Activated naive CD8-positive, alpha-beta T cell (primary cell): ENCODE measurements around the gene RCL1.
"Not testable (repeated sequence)": the region's sequence is repeated elsewhere in the genome, so short reads cannot be mapped to it uniquely, and the experiment has no call there.

Source experiments
- H3K27ac Mint-ChIP-seq: one replicate; pipeline ENCODE4 v1.8.0; 2021; ENCODE audit warnings: mixed read lengths
- H3K27me3 Mint-ChIP-seq: one replicate; pipeline ENCODE4 v1.8.0; 2021; ENCODE audit warnings: mixed read lengths
- H3K36me3 Mint-ChIP-seq: one replicate; pipeline ENCODE4 v1.8.0; 2021; ENCODE audit warnings: mixed read lengths
- H3K4me1 Mint-ChIP-seq: one replicate; pipeline ENCODE4 v1.8.0; 2021; ENCODE audit warnings: low read depth, mixed read lengths
- H3K4me3 Mint-ChIP-seq: one replicate; pipeline ENCODE4 v1.8.0; 2021; ENCODE audit warnings: mild to moderate bottlenecking, mixed read lengths
- H3K9me3 Mint-ChIP-seq: one replicate; pipeline ENCODE4 v1.8.0; 2021; ENCODE audit warnings: low read depth, mixed read lengths

The RCL1 gene

GRCh38 chr9:4890929-4891328 is 98.2 kb downstream of the RCL1 start:
- Mint-ChIP-seq H3K4me3 (no peak overlapping the region), H3K4me1 (no peaks in the 10 kb centered on the region), H3K36me3 (peaks cover 14% of the 10 kb centered on the region), H3K27me3 (no peaks in the 10 kb centered on the region), H3K9me3 (no peaks in the 10 kb centered on the region), H3K27ac (no peak overlapping the region)

- Mint-ChIP-seq H3K36me3 (peaks cover 14% of the 10 kb centered on the region), H3K4me3 (no peak overlapping the region), H3K4me1 (no peaks in the 10 kb centered on the region), H3K9me3 (no peaks in the 10 kb centered on the region), H3K27ac (no peak overlapping the region), H3K27me3 (no peaks in the 10 kb centered on the region)
Observed at GRCh38 chr9:4891674-4892073, 98.9 kb downstream of the RCL1 start.

GRCh38 chr9:4892501-4893194 is 99.9 kb downstream of the RCL1 start:
- H3K4me3 Mint-ChIP-seq: no peak overlapping the region
- H3K4me1 Mint-ChIP-seq: no peaks in the 10 kb centered on the region
- H3K27me3 Mint-ChIP-seq: no peaks in the 10 kb centered on the region
- H3K27ac Mint-ChIP-seq: no peak overlapping the region
- H3K9me3 Mint-ChIP-seq: peaks cover 1% of the 10 kb centered on the region
- H3K36me3 Mint-ChIP-seq: peaks cover 21% of the 10 kb centered on the region

GRCh38 chr9:4894076-4894475 is 101.3 kb downstream of the RCL1 start:
- H3K27ac Mint-ChIP-seq: no peak overlapping the region
- H3K4me1 Mint-ChIP-seq: no peaks in the 10 kb centered on the region
- H3K27me3 Mint-ChIP-seq: no peaks in the 10 kb centered on the region
- peaks cover 29% of the 10 kb centered on the region for H3K36me3 Mint-ChIP-seq
- H3K9me3 Mint-ChIP-seq: peaks cover 11% of the 10 kb centered on the region
- no peak overlapping the region for H3K4me3 Mint-ChIP-seq

- peaks cover 29% of the 10 kb centered on the region for H3K36me3 Mint-ChIP-seq
- H3K9me3 Mint-ChIP-seq: peaks cover 15% of the 10 kb centered on the region
Observed at GRCh38 chr9:4899853-4900252, 107.1 kb downstream of the RCL1 start.

GRCh38 chr9:4901401-4902134 is 108.8 kb downstream of the RCL1 start:
- not testable (repeated sequence) for H3K27ac Mint-ChIP-seq, H3K4me1 Mint-ChIP-seq, H3K27me3 Mint-ChIP-seq, H3K4me3 Mint-ChIP-seq
- Mint-ChIP-seq H3K36me3 (peaks cover 31% of the 10 kb centered on the region), H3K9me3 (peaks cover 15% of the 10 kb centered on the region)

More at GRCh38 chr9:4899853-4900252, 107.1 kb downstream of the RCL1 start:
- H3K4me1 Mint-ChIP-seq, H3K27me3 Mint-ChIP-seq, H3K4me3 Mint-ChIP-seq, H3K27ac Mint-ChIP-seq: not testable (repeated sequence)

GRCh38 chr9:4902135-4902475 is 109.4 kb downstream of the RCL1 start:
- H3K4me3 Mint-ChIP-seq: no peak overlapping the region
- H3K27ac Mint-ChIP-seq: no peak overlapping the region
- peaks cover 2% of the 10 kb centered on the region for H3K4me1 Mint-ChIP-seq
- peaks cover 27% of the 10 kb centered on the region for H3K36me3 Mint-ChIP-seq
- no peaks in the 10 kb centered on the region for H3K27me3 Mint-ChIP-seq
- H3K9me3 Mint-ChIP-seq: peaks cover 15% of the 10 kb centered on the region

GRCh38 chr9:4904322-4905134 is 111.8 kb downstream of the RCL1 start:
- Mint-ChIP-seq H3K27me3 (no peaks in the 10 kb centered on the region), H3K27ac (no peak overlapping the region), H3K36me3 (peaks cover 7% of the 10 kb centered on the region), H3K4me3 (no peak overlapping the region), H3K9me3 (no peaks in the 10 kb centered on the region), H3K4me1 (peaks cover 2% of the 10 kb centered on the region)

GRCh38 chr9:4905135-4905490 is 112.4 kb downstream of the RCL1 start:
- H3K4me1 Mint-ChIP-seq: peaks cover 2% of the 10 kb centered on the region
- H3K27me3 Mint-ChIP-seq: no peaks in the 10 kb centered on the region
- H3K36me3 Mint-ChIP-seq: peaks cover 3% of the 10 kb centered on the region
- no peak overlapping the region for H3K4me3 Mint-ChIP-seq
- H3K27ac Mint-ChIP-seq: no peak overlapping the region
- H3K9me3 Mint-ChIP-seq: no peaks in the 10 kb centered on the region
